GM21367 (cell line): ENCODE data around the gene CLNK.
"Not testable (repeated sequence)": the region's sequence is repeated elsewhere in the genome, so short reads cannot be mapped to it uniquely, and the experiment has no call there.

Source experiments
- ATAC-seq: cut with Tn5 transposase; IDR thresholded peaks from one replicate; pipeline ENCODE4 v1.9.1; 2021; ENCODE audit not compliant: unreplicated experiment

The CLNK gene

DNA sequence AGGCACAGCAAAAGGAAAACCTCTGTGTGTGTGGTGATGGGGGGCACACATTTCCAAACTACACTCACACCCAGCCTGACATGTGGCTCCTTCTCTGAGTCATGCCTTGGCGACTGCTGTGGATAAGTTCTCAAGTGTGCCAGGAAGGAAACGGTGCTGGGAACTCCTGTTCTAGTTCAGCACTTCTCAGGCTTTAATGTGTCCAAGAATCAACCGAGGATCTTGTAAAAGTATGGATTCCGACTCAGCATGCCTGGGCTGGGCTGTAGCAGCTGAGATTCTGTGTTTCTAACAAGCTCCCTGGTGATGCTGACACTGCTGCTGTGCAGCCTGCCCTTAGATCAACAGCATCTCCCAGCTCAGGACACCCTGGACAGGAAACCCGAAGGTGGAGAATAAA is 20.2 kb downstream of the CLNK start:
- no peak for ATAC-seq

DNA sequence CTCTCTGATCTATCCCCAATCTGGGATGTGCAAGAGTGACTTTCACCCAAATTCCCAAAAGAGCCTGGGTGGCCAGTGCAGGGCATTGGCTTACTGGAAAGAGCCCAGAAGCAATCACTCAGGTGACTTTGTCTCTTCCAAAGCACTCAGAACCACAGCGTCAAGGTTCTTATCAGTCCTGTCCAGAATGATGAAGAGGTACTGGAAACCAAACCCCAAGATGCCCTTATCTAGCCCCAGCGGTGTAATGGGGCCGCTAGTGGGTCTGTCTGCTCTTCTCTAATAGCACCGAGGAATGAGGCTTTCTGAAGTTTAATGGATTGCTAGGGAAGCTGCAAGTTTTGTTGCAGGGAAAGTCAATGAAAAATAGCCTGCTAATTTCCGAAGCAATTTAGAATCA is 21.6 kb downstream of the CLNK start:
- ATAC-seq, result no peak

DNA sequence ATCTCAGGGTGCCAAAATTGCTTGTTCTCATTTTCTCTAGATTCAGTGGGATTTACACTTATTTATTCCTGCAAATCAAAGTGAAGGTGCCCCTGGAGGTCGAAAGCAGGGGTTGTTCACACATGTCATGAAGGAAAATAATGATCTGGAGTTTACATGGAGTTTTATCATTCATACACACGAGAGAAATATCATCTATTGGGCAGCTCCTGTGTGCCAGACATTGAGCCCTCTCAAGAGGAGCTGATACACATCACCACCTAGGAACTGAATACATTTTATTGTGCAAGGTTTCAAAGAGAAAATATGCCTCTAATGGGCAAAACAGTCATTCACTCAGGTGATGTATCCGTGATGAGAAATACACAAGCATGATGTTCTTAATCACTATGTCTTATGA is 23.5 kb downstream of the CLNK start:
- no peak for ATAC-seq

DNA sequence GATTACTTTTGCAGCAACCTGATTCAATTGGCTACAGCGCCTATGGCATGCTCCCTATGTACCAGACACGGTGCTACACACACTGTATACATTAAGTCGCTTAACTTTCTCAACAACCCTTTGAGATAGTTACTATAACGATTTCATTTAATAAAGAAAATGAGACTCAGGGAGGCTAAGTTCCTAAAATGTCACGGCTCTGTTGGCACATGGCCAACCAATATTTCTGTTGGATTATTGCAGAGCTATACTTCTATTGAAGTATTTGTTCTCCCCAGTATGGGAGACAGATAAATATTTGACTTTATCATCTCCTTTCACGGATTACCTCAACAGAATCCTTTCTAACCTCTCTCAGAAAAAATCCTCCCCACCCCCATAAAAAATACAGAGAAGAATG is 25.3 kb downstream of the CLNK start:
- no peak for ATAC-seq

DNA sequence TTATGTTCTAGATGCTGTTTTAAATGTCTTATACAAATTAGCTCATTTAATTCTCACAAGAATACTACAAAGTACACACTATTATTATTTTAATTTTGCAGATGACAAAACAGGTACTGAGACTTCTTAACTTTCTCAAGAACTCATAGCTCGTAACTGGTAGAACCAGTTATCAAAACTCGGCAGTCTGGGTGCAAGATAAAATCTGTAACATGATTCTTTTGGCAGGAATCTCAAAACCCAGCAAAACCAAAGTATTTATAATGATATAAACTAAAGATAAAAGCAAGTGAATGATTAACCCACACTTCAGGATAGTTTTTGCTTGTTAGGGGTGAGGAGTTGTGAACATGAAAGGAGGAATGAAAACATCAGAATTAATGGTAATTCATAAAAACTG is 27.6 kb downstream of the CLNK start:
- ATAC-seq, result no peak

DNA sequence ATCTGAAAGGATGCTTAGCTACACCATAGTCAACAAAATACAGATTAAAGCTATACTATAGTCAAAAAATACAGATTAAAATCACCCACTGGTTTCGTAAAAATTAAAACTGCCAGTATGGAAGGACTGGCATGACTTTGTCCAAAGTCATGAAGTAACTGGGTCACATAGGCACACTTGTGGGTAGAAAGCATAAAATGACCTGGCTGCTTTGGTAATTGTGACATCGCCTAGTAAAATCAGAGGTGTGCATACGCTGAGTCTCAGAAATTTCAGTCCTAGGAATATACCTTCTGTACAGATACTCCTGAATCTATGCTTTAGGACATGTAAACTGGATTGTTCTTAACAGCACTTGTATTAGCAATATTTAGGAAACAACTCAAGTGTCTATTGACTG is 28.1 kb downstream of the CLNK start:
- no peak for ATAC-seq

DNA sequence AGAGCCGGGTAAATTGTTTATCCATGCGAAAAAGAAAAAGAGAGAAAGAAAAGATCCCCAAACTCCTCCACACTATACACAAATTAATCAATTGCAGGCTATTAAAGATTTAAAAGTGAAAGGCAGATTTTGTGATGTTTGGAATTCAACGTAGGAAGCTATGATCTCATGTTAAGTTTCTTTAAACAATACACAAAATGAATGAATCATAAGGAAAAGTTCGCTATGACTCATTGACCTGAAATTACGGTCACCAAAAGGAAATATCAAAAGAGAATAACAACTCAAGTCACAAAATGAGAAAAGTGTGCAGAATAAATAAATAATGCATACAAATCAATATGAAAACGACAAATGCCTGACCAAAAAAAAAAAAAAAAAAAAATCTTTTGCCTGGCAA is 28.6 kb downstream of the CLNK start:
- no peak for ATAC-seq

DNA sequence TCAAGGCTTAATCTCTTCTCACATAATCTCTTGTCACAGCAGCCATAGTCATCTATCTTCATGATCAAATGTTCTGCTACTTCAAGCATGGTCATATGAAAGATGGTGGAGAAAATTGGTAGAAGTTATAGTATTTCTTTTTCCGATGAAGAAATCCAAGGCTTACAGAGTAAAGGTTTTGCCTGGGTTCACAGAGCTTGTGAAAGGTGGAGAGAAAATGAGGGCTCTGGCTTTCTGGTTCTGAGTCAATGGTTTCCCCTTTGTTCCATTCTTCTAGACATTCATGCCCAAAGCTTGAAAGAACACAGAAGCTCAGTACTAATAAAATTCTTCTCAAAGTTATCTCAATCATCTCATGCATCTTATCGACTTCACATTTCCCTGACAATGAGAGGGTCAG is 36.1 kb downstream of the CLNK start:
- no peak for ATAC-seq

DNA sequence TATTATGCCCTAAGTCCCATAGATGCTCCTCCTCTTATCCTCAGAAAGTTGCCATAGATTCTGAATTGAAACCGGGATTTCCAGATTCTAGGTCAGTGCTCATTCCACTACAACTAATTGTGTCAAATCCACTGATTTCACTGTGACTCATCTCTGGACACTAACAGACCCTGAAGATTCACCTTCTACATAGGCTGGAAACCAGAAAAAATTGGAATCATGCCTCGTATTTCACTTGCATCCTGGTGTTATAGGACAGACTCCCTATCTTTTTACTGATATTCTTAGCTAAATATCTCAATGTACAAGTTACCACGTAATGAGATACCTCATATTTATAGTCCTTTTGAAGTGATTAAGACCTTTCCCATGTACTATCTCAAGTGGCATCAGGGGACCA is 36.7 kb downstream of the CLNK start:
- no peak for ATAC-seq

DNA sequence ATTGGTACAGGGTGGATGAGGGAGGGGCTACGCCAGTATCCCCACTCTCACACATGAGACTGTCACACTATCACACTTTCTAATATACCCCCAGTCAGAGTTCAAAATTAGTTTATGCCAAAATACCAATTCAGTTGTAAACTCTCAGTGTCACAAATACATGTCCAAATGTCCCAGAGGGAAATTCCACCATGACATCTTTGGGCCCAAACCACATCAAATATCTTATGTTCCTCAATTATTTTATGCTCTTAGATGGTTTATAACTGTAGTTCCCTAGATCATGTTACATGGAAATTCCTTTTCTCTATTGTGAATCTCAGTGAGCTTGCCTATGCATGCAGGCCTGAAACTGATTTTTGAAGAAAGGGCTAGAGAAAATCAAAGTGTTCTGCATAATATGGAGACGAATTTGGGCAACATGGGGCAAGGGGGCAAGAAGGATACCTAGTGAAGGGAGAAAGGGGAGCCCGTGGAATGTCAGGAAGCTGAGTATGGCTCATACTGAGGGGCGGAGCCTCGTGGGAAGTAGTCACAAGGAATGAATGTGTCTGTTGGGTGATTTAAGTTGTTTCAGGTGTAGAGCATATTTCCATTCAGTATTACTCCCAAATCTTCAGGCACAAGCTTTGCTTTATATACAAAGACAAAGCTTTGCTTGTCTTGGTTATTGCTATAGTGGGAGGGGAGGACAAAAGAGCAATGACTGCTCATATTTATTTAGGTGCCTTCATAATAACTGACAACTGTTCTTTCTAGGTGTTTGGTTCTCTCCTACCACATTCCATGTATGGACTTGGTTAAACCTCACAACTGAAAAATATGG is 40.8 kb downstream of the CLNK start:
- ATAC-seq, result no peak

DNA sequence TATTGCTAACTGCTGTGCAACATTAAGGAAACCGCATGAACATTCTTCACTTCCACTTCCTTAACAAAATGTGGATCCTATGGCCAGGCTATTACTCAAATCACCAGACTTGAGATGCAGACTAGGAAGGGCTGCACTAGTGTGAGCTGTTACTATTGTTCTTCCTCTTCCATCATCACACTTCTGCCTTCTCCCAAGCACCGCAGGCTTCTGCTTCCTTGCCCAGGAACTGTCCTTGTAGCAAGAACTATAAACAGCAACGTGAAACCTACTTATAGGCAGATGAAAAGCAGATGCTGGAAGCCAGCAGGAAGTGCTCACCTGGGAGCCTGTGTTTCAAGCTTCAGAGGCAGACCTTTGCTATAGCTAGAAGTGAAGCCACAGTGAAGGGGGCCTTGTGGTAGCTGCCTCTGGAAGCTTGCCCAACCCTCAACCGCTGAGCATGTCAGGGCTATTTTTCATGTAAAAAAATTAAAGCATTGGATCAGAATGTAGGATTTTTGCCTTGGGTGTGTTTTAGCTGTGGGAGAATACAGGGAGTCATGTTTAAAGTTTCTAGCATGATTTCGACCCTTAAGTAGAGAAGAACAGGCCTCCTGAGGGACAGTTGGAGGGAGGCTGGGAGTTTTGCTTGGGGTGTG is 43.9 kb downstream of the CLNK start:
- ATAC-seq, result no peak

DNA sequence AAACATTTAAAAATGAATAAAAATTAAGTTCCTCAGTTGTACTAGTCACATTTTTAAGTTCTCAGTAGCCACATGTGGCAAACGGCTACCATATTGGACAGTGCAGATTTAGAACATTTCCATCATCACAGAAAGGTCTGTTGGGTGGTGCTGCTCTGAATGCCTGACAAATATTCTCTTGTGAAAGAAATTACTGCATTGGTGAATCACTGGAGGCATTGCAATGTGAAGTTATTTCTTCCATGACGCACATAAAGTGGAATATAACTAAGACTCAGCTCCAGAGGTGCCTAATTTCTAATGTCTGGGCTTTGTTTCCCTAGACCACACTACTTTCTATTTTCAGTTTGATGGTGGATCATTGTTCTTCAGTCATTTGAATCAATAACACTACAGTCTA is 44.9 kb downstream of the CLNK start:
- no peak for ATAC-seq

DNA sequence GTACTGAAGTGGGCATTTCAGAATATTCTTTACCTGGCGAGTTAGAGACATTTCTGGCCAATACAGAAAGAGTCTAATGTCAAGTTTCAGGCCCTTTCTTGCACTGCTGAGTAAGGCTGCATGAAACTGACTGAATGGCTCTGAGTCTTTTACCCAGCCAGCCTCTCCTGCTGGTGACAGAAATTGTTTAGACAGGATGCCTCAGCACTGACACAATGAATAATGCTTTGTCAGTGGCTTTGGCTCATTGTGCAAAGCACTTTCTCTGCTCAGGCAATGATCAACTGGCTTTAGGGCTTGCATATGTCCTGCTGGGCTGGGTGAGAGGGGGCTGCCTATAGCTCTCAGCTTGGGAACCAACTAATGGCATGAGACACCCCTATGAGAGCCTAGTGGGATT is 45.5 kb downstream of the CLNK start:
- no peak for ATAC-seq

DNA sequence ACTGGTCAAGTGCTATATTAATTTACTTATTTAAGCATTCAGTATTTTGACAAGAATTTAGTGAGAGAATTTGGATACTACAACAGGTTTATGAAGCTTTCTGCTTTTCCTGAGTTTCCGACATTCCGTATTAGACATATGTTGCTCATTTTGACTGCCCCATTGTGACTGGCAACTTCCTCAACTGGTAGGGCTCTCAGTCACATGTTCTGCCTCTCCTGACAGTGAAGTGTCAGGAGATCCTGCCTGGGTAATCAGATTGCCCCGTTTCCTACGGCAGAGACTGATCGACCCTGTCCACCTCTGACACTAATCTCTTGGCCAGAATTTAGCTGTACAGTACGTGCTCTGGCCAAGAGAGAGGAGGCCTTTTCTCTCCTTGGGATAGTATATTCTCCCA is 49.5 kb downstream of the CLNK start:
- ATAC-seq, result no peak

DNA sequence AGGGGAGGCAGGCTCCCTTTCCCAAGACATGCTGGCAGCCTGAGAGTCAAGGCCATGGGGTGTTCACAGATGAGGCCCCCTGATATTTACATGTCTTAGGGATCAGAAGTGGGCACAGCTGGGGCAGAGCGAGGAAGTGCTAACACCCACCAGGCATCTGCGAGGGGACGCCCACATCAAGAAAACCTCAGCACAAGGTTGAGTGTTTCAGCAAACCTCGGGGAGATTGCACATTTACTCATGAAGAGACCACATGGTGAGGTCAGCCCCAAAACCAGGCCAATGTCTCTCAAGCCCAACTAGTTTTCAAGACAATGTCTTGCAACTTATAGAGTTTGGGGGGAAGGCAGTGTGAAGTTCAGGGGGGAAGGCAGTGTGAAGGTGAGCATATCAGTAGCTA is 55.2 kb downstream of the CLNK start:
- ATAC-seq, result no peak

DNA sequence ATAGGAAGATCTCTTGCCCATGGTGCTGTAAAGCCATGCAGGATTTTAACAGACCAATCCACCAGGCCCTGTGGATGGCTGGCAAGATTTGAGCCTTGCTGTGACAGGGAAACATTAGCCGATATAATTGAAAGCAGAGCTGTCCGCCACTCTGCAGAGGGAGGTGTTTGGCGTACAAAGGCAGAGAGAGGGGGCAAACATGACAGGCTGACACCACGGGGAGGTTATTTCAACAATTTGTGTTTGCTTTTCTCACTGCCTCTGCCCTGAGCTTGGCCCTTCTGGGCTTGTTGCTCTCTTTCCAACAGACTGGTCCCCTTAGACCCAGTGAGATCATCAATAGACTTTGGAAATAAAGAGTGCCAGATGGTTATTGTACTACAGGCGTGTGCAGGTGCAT is 59.4 kb downstream of the CLNK start:
- ATAC-seq, result no peak

DNA sequence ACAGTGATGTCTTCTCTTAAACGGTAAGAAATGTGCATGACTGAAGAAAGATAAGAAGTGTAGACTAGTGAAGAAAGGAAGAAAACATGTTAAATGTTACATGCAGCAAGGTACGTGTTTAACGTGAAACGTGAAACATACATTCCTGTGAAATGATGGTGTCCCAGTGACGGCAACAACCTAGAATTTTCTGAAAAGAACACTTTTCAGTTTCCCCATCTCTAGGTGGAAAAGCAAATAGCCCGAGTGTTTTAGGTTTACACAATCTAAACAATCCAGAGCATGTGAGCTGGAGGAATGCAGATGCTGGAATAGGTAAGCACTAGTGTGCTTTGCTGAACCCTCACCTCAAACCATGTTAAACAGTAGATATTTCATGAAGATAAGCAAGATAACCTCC is 60.7 kb downstream of the CLNK start:
- no peak for ATAC-seq

DNA sequence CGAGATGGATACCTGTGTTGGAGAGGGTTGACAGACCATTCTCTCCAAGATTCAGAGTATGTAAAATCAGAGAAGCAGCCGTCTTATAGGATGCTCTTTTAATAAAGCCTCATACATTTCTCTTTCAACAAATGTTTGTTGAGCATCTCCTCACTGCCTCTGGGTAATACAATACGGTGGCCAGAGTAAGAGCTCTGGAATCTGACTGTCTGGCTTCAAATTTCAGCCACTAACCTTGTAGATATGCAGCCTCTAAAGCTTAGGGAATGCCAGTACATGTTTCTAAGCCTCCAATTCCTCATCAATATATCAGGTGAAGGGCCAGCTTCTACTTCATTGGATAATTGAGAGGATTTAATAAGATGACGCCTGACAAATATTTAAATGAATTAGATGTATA is 61.3 kb downstream of the CLNK start:
- ATAC-seq, result no peak

DNA sequence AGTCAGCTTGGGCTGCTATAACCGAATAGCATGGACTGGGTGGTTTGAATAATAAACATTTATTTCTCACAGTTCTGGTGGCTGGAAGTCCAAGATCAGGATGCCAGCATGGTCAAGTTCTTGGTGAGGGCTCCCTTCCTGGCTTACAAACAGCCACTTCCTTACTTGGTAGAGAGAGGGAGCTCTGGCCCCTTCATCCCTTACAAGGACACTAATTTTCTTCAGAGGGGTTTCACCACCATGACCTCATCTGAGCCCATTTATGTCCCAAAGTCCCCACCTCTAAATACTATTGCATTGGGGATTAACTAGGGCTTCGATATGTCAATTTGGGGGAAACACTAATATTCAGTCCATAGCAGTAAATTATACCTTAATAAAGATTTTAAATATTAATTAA is 61.8 kb downstream of the CLNK start:
- ATAC-seq, result no peak

DNA sequence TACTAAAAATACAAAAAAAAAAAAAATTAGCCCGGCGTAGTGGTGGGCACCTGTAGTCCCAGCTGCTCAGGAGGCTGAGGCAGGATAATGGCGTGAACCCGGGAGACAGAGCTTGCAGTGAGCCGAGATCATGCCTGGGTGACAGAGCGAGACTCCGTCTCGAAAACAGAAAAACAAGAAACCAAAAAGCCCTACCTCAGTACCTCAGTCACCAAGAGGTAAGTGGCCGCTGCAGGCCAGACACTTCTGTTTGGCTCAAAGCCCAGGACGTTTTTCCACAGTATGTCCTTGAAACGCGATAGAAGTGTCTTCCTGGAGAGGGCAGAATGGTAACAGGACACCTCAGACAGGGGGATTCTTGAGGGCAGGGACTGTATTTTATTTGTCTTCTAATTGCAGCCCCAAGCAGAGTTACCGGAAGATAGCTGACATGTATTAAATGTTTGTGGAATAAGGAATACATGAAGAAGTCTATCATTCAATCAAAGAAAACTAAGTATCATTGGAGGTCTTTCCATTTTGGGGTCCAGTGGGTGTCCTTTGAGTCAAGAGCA is 63.6 kb downstream of the CLNK start:
- no peak for ATAC-seq

DNA sequence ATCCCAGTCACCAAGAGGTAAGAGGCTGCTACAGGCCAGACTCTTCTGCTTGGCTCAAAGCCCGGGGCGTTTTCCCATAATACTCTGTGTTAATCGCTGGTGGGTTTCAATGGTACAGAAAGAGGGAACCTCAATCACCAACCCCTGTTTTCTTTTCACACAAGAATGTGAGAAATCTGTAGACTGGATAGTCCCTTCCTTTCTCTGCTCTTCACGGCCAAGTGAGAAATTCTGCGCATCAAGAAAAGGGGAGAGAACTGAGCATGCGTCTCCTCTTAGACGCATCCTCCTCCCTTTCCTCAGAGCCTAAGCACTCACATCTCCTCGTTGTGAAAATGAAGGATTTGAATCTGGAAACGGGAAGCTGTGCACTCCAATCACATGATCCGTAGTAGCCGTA is 64.7 kb downstream of the CLNK start:
- no peak for ATAC-seq

DNA sequence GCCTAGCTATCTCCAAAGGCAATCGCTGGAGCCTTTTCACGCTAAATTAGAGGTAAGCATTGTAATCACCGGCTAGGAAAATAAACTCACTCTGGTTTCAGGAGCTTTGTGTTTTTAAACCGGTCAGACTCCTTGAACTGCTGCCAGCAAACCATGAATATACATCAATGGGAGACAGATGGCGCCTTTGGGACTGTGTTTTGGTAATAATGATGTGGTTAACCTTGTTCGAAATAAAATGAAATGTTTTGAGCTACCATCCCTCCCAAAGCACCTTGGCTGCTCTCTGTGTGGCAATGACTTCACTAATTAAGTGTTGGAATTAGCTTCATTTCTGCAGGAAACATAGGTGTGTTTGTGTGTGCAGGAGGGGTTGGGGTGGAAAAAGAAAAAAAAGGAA is 65.3 kb downstream of the CLNK start:
- no peak for ATAC-seq

DNA sequence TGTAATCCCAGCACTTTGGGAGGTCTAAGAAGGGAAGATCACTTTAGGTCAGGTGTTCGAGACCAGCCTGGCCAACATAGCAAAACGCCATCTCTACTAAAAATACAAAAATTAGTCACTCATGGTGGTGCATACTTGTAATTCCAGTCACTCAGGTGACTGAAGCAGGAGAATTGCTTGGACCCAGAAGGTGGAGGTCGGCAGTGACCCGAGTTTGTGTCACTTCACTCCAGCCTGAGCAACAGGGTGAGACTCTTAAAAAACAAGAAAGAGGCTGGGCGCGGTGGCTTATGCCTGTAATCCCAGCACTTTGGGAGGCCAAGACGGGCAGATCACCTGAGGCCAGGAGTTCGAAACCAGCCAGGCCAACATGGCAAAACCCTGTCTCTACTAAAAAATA is 69.6 kb downstream of the CLNK start:
- not testable (repeated sequence) for ATAC-seq
